GM04503 (cell line): Measurements from ENCODE around the gene LY6G6F.

Experiments used
- DNase-seq: peaks from one replicate; pipeline ENCODE4 v3.0.0-alpha.2; 2012; ENCODE audit warnings: low read depth

LY6G6F gene

GRCh38 chr6:31676904-31677303 is 29.8 kb upstream of the LY6G6F start:
- no peak for DNase-seq

DNA sequence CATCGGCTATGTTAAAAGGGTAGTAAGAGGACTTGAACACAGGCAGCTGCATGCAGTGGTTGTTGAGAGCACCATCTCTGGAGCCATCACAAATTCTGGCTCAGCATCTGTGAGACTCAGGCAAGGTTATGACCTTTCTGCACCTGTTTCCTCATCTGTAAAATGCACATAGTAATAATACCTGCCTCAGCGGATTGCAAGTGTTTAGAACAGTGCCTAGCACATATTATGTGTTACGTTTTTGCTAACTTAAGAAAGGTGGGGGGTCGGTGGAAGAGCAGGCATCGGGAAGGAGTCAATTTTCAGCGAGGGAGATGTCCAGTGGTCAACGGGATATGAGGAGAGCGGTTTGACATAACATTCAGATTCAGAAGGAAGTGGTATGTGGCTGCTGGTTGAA is 28.7 kb upstream of the LY6G6F start:
- DNase-seq: no peak

- peak; percentile 48 for DNase-seq
Measured at GRCh38 chr6:31680226-31681134, 26.2 kb upstream of the LY6G6F start, which contains the start of gene LY6G5C. Gene LY6G5C, minus strand, starts transcription at chr6:31681067. Its CDS starts 694 bp downstream, at chr6:31680373.

DNA sequence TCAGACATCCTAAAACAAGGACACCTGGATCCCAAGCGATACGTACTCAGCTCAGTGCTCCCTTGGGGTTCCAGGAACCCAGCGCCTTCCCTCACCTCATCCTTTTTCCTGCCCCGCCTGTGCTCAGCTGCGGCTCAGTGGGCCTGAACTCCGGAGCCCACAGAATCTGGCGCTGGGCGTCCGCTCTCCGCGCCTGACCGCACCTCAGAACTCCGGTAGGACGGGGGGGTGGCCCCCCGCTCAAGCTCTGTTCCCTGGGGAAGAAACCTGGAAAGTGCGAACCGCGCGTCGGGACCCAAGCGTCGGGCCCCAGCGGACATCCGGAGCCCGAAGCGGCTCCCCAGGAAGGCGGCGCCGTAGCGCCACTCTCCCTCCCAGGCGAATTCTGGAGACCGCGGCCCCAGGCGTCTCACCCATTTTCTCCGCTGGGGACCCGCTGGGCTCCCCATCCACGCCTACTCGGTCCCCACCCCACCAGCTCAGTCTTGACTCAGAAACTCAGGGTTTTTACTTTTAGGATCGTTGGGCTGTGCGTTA is 25.5 kb upstream of the LY6G6F start:
- DNase-seq: no peak

GRCh38 chr6:31683591-31683990 is 23.1 kb upstream of the LY6G6F start:
- no peak for DNase-seq

DNA sequence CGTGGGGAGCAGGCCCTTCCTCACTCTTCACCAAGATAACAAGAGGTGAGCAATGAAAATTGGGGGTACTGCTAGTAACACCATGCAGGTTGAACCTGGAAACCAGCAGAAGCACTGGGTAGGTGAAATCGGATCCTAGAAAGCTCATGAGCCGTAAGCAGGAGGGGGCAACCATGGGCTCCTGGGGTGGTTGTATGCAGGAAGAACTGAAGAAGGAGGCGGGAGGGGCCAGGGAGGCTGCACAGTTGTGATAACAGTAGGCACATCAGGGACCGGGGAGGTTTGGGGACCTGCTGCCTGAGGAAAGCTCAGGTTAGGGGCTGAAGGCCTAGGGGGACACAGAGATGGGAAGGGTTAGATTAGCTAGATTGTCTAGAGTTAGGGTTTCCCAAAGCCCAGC is 20.2 kb upstream of the LY6G6F start:
- no peak for DNase-seq

- no peak for DNase-seq
Measured at GRCh38 chr6:31687321-31687720, 19.3 kb upstream of the LY6G6F start.

GRCh38 chr6:31687860-31688693 is 18.6 kb upstream of the LY6G6F start:
- no peak for DNase-seq

GRCh38 chr6:31689249-31690110 is 17.2 kb upstream of the LY6G6F start:
- no peak for DNase-seq

- no peak for DNase-seq
Measured at GRCh38 chr6:31690231-31691077, 16.2 kb upstream of the LY6G6F start.

DNA sequence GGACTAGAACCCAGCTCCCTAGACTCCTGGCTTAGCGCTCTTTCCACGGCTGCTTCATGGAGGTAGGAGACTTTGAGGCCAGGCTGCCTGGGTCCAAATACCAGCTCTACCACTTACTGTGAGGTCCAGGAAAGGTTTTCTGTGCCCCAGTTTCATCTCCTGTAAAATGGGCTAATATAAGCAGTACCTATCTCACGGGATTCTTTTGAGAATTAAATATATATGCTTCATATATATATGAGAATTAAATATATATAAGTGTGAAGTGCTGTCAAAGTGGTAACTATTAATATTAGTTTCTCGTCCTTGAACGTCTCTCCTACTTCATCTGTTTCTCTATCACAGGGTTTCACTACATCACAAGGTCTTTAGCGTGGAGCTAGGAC is 15.6 kb upstream of the LY6G6F start:
- no peak for DNase-seq

- DNase-seq: no peak
Measured at GRCh38 chr6:31691564-31692108, 15.0 kb upstream of the LY6G6F start.

GRCh38 chr6:31692353-31692752 is 14.3 kb upstream of the LY6G6F start:
- DNase-seq: no peak

- DNase-seq: no peak
Measured at GRCh38 chr6:31692886-31693285, 13.8 kb upstream of the LY6G6F start.

- no peak for DNase-seq
Measured at GRCh38 chr6:31693535-31693934, 13.1 kb upstream of the LY6G6F start.

GRCh38 chr6:31697555-31697954 is 9.1 kb upstream of the LY6G6F start:
- DNase-seq: no peak

GRCh38 chr6:31700740-31701401 is 5.8 kb upstream of the LY6G6F start:
- no peak for DNase-seq

DNA sequence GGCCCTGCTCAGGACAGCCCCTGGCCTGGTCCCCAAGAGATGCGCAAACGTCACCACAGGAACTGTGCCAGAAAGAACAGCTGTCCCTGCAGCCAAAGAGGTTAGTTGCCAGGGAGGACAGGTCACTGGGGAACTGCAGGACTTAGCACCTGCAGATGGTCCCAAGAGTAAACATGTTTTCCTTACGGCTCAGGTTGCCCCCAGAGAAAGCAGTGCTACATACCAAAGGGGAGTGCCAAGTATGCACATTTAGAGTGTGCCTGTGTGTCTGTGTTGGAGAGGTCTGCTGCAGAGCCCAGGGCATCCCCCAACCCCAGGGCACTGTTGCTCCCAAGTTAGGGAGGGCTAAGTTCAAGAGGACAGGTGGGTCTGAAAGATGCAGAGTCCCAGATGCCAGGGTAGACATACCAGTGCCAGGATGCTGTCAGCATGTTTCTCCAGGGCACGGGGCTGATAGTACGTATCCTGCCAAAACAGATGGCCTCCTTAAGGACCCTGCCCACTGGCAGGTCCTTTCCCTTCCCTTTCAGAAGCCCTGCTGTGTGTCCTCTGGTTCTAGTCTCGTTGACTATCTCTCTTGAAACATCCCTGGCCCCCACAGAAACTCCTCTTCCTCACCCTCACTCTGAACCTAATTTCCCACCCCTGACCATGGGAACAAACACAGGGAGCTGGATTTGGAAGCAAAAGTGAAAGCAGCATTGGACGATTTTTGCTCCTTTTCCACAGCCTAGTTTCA is 4.8 kb upstream of the LY6G6F start:
- no peak for DNase-seq

DNA sequence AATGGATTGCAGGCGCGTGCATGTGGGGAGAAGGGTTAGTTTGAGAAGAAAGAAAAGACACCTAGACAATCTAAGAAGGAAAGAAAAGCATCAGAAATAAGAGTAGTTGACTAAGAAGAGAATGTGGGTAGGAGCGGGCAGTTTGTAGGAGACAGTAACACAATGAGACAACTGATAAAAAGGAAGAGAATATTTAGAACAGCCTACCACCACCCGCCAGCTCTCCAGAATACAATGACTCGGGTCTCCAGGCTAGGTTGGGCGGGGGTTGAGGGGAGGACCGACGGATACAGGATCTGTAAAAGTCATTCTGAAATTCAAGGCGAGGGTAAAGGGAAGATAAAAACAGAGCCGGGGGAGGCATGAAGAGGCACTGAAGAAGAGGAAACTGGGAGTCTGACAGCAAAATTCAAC is 4.3 kb upstream of the LY6G6F start:
- no peak for DNase-seq
